Adipocyte (in vitro differentiated cells): ENCODE measurements around the gene GPR82.
"Not testable (repeated sequence)": the region's sequence is repeated elsewhere in the genome, so short reads cannot be mapped to it uniquely, and the experiment has no call there.

ENCODE experiments used
- DNase-seq: peaks from one replicate; pipeline ENCODE4 v3.0.0-alpha.2; 2015; ENCODE audit warnings: low read depth
- H3K27me3 ChIP-seq: replicated peaks from 2 replicates; pipeline ENCODE4 v1.7.0; 2013; ENCODE audit warnings: mild to moderate bottlenecking, low read length, moderate library complexity; ENCODE audit not compliant: control insufficient read depth, insufficient read depth
- H3K36me3 ChIP-seq: 2 replicates; pipeline ENCODE4 v1.7.0; 2013; ENCODE audit warnings: low read length, mild to moderate bottlenecking, moderate library complexity; ENCODE audit not compliant: control insufficient read depth, insufficient read depth, severe bottlenecking
- H3K4me1 ChIP-seq: 2 replicates; pipeline ENCODE4 v1.7.0; 2013; ENCODE audit warnings: mild to moderate bottlenecking, low read length, moderate library complexity; ENCODE audit not compliant: control insufficient read depth, insufficient read depth
- H3K4me3 ChIP-seq: 2 replicates; pipeline ENCODE4 v1.7.0; 2013; ENCODE audit warnings: mild to moderate bottlenecking, low read length, moderate library complexity
- H3K9ac ChIP-seq: 2 replicates; pipeline ENCODE4 v1.7.0; 2013; ENCODE audit warnings: mild to moderate bottlenecking, low read length, moderate library complexity
- H3K9me3 ChIP-seq: 2 replicates; pipeline ENCODE4 v1.7.0; 2013; ENCODE audit warnings: mild to moderate bottlenecking, low read length, moderate library complexity; ENCODE audit not compliant: control insufficient read depth

The GPR82 gene

DNA sequence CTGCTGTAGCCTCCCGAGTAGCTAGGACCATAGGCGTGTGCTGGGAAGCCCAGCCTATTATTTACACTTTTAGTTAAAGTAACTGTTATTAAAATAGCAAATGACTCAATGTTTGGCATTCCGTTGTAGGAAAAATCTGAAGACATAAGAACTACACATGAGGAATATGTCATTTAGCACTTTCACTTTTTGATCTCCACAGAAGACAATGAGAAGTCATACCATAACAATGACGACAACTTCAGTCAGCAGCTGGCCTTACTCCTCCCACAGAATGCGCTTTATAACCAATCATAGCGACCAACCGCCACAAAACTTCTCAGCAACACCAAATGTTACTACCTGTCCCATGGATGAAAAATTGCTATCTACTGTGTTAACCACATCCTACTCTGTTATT lies 28.6 kb upstream of the GPR82 start:
- DNase-seq = no peak
- peaks cover 12% of the 10 kb centered on the region for H3K4me1 ChIP-seq
- H3K36me3 ChIP-seq = no peaks in the 10 kb centered on the region
- H3K9me3 ChIP-seq = peaks cover 5% of the 10 kb centered on the region
- H3K9ac ChIP-seq = no peak overlapping the region
- peaks cover 9% of the 10 kb centered on the region for H3K27me3 ChIP-seq
- no peak overlapping the region for H3K4me3 ChIP-seq

DNA sequence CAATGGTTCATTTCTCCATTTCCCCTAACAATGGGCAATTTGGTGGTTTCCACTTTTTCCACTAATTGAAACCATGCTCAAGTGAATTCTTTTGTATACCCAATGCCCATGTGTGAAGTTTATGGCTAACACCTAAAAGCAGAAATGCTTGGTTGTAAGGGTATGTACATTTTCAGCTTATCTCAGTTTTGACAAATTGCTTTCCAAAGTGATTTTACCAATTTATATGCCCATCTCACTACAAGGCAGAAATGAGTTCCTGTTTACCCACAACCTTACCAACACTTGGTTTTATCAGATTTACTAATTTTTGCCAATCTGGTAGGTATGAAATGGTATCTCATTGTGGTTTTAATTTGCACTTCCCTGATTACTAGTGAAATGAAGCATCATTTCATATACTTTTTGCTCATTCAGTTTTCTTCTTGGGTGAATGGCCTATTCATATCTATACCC lies 20.4 kb upstream of the GPR82 start:
- no peaks in the 10 kb centered on the region for H3K27me3 ChIP-seq
- H3K9ac ChIP-seq = no peak overlapping the region
- no peak overlapping the region for H3K4me3 ChIP-seq
- no peaks in the 10 kb centered on the region for H3K36me3 ChIP-seq
- peaks cover 7% of the 10 kb centered on the region for H3K9me3 ChIP-seq
- no peaks in the 10 kb centered on the region for H3K4me1 ChIP-seq
- no peak for DNase-seq

DNA sequence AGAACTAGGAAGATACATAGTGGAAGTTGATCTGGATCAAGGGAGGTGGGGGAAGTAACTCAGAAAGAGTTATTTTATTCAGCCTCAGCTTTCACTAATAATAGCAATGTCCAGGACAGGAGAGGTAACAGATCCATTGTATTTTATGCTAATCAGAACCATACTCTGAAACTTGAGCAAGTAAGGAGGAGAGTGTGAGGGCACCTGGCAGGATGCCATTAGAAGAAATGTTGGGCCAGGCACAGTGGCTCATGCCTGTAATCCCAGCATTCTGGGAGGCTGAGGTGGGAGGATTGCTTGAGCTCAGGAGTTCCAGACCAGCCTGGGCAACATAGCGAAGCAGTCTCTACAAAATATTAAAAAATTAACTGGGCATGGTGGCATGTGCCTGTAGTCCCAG lies 18.9 kb upstream of the GPR82 start:
- no peaks in the 10 kb centered on the region for H3K36me3 ChIP-seq
- H3K9me3 ChIP-seq = peaks cover 7% of the 10 kb centered on the region
- H3K4me1 ChIP-seq = no peaks in the 10 kb centered on the region
- no peak overlapping the region for H3K9ac ChIP-seq
- no peak overlapping the region for H3K4me3 ChIP-seq
- no peak for DNase-seq
- H3K27me3 ChIP-seq = no peaks in the 10 kb centered on the region

DNA sequence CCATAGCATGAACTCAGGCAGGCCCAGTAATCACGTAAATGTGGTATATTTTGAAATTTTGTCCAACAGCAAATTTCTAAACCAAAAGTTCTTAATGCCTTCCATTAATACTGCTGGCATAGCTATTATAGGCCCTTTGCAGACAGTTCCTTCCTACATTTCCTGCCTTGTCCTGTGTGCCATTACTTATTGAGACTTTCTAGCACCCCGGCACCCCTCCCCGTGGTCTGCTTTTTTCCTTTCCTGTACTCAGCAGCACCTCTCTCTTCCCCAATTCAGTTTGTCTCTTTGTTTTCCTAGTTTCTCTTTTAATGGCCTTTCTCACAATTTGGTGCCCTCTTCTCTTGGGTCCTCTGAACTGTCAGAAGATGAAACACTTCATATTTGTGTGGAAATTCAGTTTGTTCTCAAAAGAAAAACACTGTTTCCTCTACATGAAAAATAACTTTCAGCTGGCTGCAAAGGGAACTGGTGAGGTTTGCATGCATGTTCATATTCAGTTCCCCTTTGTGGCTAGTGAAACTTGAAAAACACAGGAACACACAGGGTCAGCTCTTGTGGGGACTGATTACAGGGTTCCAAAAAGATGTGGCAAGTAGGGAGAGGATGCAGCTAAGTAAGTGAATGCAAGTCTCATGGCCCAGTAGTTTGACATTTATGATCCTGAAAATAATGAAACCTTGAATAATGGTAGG lies 18.2 kb upstream of the GPR82 start:
- DNase-seq = no peak

DNA sequence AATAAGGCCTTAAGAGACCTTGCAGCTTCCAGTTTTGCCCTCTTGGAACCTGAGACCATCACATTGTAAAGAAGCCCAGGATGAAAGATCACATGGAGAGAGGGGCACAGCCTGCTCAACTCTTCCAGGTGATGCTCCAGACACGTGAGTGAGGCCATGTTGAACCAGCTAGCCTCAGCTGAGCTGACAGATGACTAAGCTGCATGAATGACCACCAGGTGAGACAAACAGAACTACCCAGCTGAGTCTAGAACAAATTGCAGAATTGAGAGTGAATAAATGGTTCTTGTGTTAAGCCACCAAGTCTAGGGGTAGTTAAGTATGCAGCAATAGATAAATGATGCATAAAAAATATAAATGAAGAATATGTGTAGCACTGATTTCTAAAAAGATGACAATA lies 16.8 kb upstream of the GPR82 start:
- peaks cover 7% of the 10 kb centered on the region for H3K9me3 ChIP-seq
- H3K4me1 ChIP-seq = no peaks in the 10 kb centered on the region
- no peak overlapping the region for H3K4me3 ChIP-seq
- H3K36me3 ChIP-seq = no peaks in the 10 kb centered on the region
- peaks cover 3% of the 10 kb centered on the region for H3K27me3 ChIP-seq
- H3K9ac ChIP-seq = no peak overlapping the region
- DNase-seq = no peak

More for the DNA sequence above, 18.2 kb upstream of the GPR82 start:
- Histone ChIP-seq H3K4me3 (no peak overlapping the region), H3K27me3 (peaks cover 1% of the 10 kb centered on the region), H3K9ac (no peak overlapping the region), H3K9me3 (peaks cover 7% of the 10 kb centered on the region), H3K36me3 (no peaks in the 10 kb centered on the region), H3K4me1 (no peaks in the 10 kb centered on the region)

DNA sequence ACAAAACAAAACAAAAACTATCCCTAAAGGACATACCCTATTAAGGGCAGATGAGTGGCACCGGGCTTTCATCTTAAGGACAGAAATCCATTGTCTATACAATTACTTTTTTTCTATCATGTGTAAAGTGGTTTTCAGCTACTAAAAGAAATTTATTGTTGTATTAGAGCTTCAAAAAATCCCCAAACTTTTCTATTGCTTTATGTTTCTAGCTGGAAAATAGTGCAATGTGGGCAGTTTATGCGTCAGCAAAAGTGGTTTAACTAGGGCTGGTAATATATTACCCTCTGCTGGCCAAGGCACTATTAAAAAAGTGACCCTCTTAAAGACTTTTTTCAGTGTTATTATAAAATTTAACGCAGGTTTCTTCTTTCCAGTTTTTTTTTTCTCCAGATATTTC lies 15.5 kb upstream of the GPR82 start:
- no peak overlapping the region for H3K4me3 ChIP-seq
- no peak for DNase-seq
- peaks cover 5% of the 10 kb centered on the region for H3K9me3 ChIP-seq
- H3K36me3 ChIP-seq = no peaks in the 10 kb centered on the region
- H3K27me3 ChIP-seq = peaks cover 3% of the 10 kb centered on the region
- H3K9ac ChIP-seq = no peak overlapping the region
- no peaks in the 10 kb centered on the region for H3K4me1 ChIP-seq

GRCh38 chrX:41711021-41711667 lies 12.8 kb upstream of the GPR82 start:
- H3K27me3 ChIP-seq = peaks cover 3% of the 10 kb centered on the region
- no peaks in the 10 kb centered on the region for H3K4me1 ChIP-seq
- DNase-seq = no peak
- no peak overlapping the region for H3K9ac ChIP-seq
- H3K4me3 ChIP-seq = no peak overlapping the region
- H3K36me3 ChIP-seq = no peaks in the 10 kb centered on the region
- no peaks in the 10 kb centered on the region for H3K9me3 ChIP-seq

GRCh38 chrX:41716222-41716621 lies 7.8 kb upstream of the GPR82 start:
- Histone ChIP-seq H3K4me3 (no peak overlapping the region), H3K27me3 (no peaks in the 10 kb centered on the region), H3K36me3 (no peaks in the 10 kb centered on the region), H3K9ac (no peak overlapping the region), H3K9me3 (peaks cover 21% of the 10 kb centered on the region), H3K4me1 (no peaks in the 10 kb centered on the region)
- no peak for DNase-seq

- DNase-seq = no peak
- H3K9me3 ChIP-seq = peaks cover 21% of the 10 kb centered on the region
- peaks cover under 1% of the 10 kb centered on the region for H3K4me1 ChIP-seq
- no peak overlapping the region for H3K9ac ChIP-seq
- no peaks in the 10 kb centered on the region for H3K36me3 ChIP-seq
- no peak overlapping the region for H3K4me3 ChIP-seq
- no peaks in the 10 kb centered on the region for H3K27me3 ChIP-seq
Observed at GRCh38 chrX:41716767-41717473, 7.1 kb upstream of the GPR82 start.

GRCh38 chrX:41718481-41719235 lies 5.3 kb upstream of the GPR82 start:
- Histone ChIP-seq H3K4me1 (peaks cover 16% of the 10 kb centered on the region), H3K27me3 (no peaks in the 10 kb centered on the region), H3K4me3 (no peak overlapping the region), H3K36me3 (no peaks in the 10 kb centered on the region), H3K9me3 (peaks cover 21% of the 10 kb centered on the region), H3K9ac (no peak overlapping the region)
- no peak for DNase-seq

DNA sequence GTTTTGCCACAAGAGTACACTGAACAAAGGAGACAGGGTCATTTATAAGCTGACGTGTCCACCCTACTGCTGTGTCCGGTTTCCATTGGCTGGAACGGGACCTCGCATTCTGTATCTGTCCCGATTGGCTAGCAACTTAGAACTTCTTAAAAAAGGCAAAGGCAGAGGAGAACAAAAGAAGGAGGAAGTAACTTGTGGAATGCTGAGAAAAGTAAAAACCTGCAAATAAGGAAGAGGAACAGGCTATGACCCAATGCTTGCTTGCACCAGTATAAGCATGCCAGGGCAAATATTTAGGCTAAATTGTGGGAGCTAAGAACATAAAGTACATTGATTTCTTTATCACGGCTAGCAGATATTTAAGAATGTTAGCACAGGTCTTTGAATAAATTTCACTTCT lies 4.4 kb upstream of the GPR82 start:
- Histone ChIP-seq H3K4me1 (peaks cover 18% of the 10 kb centered on the region), H3K9me3 (peaks cover 21% of the 10 kb centered on the region)
- DNase-seq, H3K27me3 ChIP-seq, H3K36me3 ChIP-seq, H3K4me3 ChIP-seq, H3K9ac ChIP-seq: not testable (repeated sequence)
